Keratinocyte (primary cell): ENCODE results near the gene C19orf73. TPM values are rescaled to one million over a fixed set of nuclear protein-coding genes. Genes with fewer than 3 reads are reported as not detected.

Experiments
- DNase-seq: peaks from one replicate; pipeline ENCODE4 v3.0.0-alpha.2; 2011; ENCODE audit warnings: low read depth, missing footprints, low spot score
- FAIRE-seq: peaks from 2 replicates; lab custom pipeline; 2011; peaks lifted over from hg19 to GRCh38; lab: Jason Lieb, UNC
- H2AFZ ChIP-seq: 2 replicates; pipeline ENCODE4 v1.6.0; 2012; ENCODE audit warnings: low read length, control low read depth, inconsistent platforms; ENCODE audit not compliant: control insufficient read depth
- H3K27ac ChIP-seq: 2 replicates; pipeline ENCODE4 v1.5.1; 2011; ENCODE audit warnings: low read length; ENCODE audit not compliant: control insufficient read depth, insufficient read depth
- H3K27me3 ChIP-seq: 3 replicates; pipeline ENCODE4 v1.6.0; 2011; ENCODE audit warnings: low read length; ENCODE audit not compliant: control insufficient read depth, insufficient read depth; ENCODE audit errors: extremely low read depth
- H3K36me3 ChIP-seq, 2 experiments: 2 replicates in 1 of 2; 3 replicates in 1 of 2; pipeline ENCODE4 v1.5.1; 2011; ENCODE audit warnings: low read length in 2 of 2, mild to moderate bottlenecking in 1 of 2; ENCODE audit not compliant: control insufficient read depth in 2 of 2, insufficient read depth in 2 of 2; ENCODE audit errors: extremely low read depth in 1 of 2
- H3K4me1 ChIP-seq: 3 replicates; pipeline ENCODE4 v1.5.1; 2011; ENCODE audit warnings: low read length; ENCODE audit not compliant: control insufficient read depth, insufficient read depth; ENCODE audit errors: extremely low read depth
- H3K4me2 ChIP-seq: 3 replicates; pipeline ENCODE4 v1.6.0; 2011; ENCODE audit warnings: low read depth, low read length; ENCODE audit not compliant: control insufficient read depth, insufficient read depth; ENCODE audit errors: extremely low read depth
- H3K4me3 ChIP-seq, 3 experiments: fragments of 200-600 bp in 1 of 3; sonication (generic) in 1 of 3; 2 replicates in 2 of 3; 3 replicates in 1 of 3; pipeline ENCODE4 v1.5.1; 2011 to 2016; ENCODE audit warnings: low read length in 3 of 3, mild to moderate bottlenecking in 3 of 3, control low read depth in 2 of 3, inconsistent platforms in 1 of 3, low read depth in 1 of 3, mixed read lengths in 1 of 3, mixed run types in 1 of 3, moderate library complexity in 1 of 3; ENCODE audit not compliant: control insufficient read depth in 2 of 3, insufficient read depth in 2 of 3; ENCODE audit errors: extremely low read depth in 1 of 3
- H3K79me2 ChIP-seq: 2 replicates; pipeline ENCODE4 v1.6.0; 2012; ENCODE audit warnings: low read length; ENCODE audit not compliant: control insufficient read depth, insufficient read depth
- H3K9ac ChIP-seq: 3 replicates; pipeline ENCODE4 v1.6.0; 2011; ENCODE audit warnings: low read length; ENCODE audit not compliant: control insufficient read depth, insufficient read depth; ENCODE audit errors: extremely low read depth
- H3K9me1 ChIP-seq: 3 replicates; pipeline ENCODE4 v1.6.0; 2011; ENCODE audit warnings: low read length; ENCODE audit not compliant: control insufficient read depth, insufficient read depth; ENCODE audit errors: extremely low read depth
- H3K9me3 ChIP-seq: 2 replicates; pipeline ENCODE4 v1.5.1; 2012; ENCODE audit warnings: low read depth, low read length; ENCODE audit not compliant: control insufficient read depth
- H4K20me1 ChIP-seq: 3 replicates; pipeline ENCODE4 v1.6.0; 2011; ENCODE audit warnings: low read length; ENCODE audit not compliant: control insufficient read depth, insufficient read depth; ENCODE audit errors: extremely low read depth
- CTCF ChIP-seq, 3 experiments: IDR thresholded peaks in 1 of 3; conservative IDR thresholded peaks in 1 of 3; optimal IDR thresholded peaks in 1 of 3; 2 replicates in 2 of 3; 3 replicates in 1 of 3; pipeline versions ENCODE3 to v1.5.1; 2011; ENCODE audit warnings: low read length in 3 of 3, mild to moderate bottlenecking in 3 of 3, moderate library complexity in 2 of 3, control low read depth in 1 of 3, inconsistent platforms in 1 of 3; ENCODE audit not compliant: insufficient read depth in 2 of 3; ENCODE audit errors: extremely low read depth in 1 of 3
- EZH2 ChIP-seq: IDR thresholded peaks from one replicate; pipeline ENCODE4 v1.6.1; 2012; ENCODE audit warnings: inconsistent platforms, mild to moderate bottlenecking, low read length, moderate library complexity
- dilution Hi-C: fragments of 300-500 bp; cut with MboI; formaldehyde crosslinking; loops from one replicate; pipeline ENCODE4 v1.7.0; 2020; ENCODE audit warnings: low sequenced_read_pairs; ENCODE audit not compliant: extremely low pct_ligation_motif_present
- polyA plus RNA-seq, 5 experiments: library from polyadenylated mRNA; depleted of rRNA in 3 of 5; stranded (reverse) in 3 of 5; stranded (forward) in 1 of 5; unstranded in 1 of 5; fragments of >200 nt; gene quantifications; 1 replicate in 1 of 5; 2 replicates in 3 of 5; 3 replicates in 1 of 5; pipeline versions ENCODE4 v1.2.1 to v1.2.3, GENCODE V29; 2011 to 2012; ENCODE audit warnings: missing spikeins in 2 of 5, low read depth in 1 of 5, low replicate concordance in 1 of 5

The C19orf73 gene
- polyA plus RNA-seq, 1 donor (not counting 4 experiments of a cell fraction or from before 2014, with no cell fraction given), result 0.71 TPM

- Histone ChIP-seq H3K9ac (no peak overlapping the region), H3K4me3 (no peak overlapping the region), H3K4me1 (peaks cover 17% of the 10 kb centered on the region), H3K27me3 (no peaks in the 10 kb centered on the region), H3K27ac (no peak overlapping the region), H3K9me3 (no peaks in the 10 kb centered on the region), H4K20me1 (no peaks in the 10 kb centered on the region), H2AFZ (no peak overlapping the region), H3K79me2 (no peaks in the 10 kb centered on the region), H3K36me3 (no peaks in the 10 kb centered on the region), H3K4me2 (no peak overlapping the region), H3K9me1 (no peaks in the 10 kb centered on the region)
- DNase-seq (no peak), FAIRE-seq (no peak)
- dilution Hi-C loops, result no loop called here
- TF ChIP-seq EZH2, result no peak
These were observed 2.4 kb downstream of the C19orf73 start for GRCh38 chr19:49116544-49116943.

GRCh38 chr19:49114630-49115363 is 4.1 kb downstream of the C19orf73 start:
- DNase-seq (no peak), FAIRE-seq (no peak)
- H3K79me2 ChIP-seq, result no peaks in the 10 kb centered on the region
- dilution Hi-C loops, result no loop called here
- peaks cover 14% of the 10 kb centered on the region for H3K4me1 ChIP-seq
- no peaks in the 10 kb centered on the region for H3K9me1 ChIP-seq
- no peaks in the 10 kb centered on the region for H3K27me3 ChIP-seq
- H3K4me2 ChIP-seq, result peak overlapping the region; percentile 84
- H2AFZ ChIP-seq, result peak overlapping the region; percentile 66
- no peaks in the 10 kb centered on the region for H3K9me3 ChIP-seq
- no peak overlapping the region for H3K27ac ChIP-seq
- no peaks in the 10 kb centered on the region for H4K20me1 ChIP-seq
- peak overlapping the region; percentile 64 to 73 (median 70) for H3K4me3 ChIP-seq
- peak overlapping the region; percentile 60 for H3K9ac ChIP-seq
- no peak for TF ChIP-seq CTCF (optimal IDR thresholded peaks at IDR 0.05 in 1 of 3, IDR thresholded peaks at IDR 0.05 in 1 of 3, conservative IDR thresholded peaks at IDR 0.05 in 1 of 3; ENCODE audit: extremely low read depth in 1 of 3, insufficient read depth in 2 of 3, low read length in 3 of 3)
- TF ChIP-seq EZH2, result no peak
- peaks cover 0 to 2% of the 10 kb centered on the region in 2 experiments for H3K36me3 ChIP-seq
